Measurements from ENCODE around the gene SPAG16.

The SPAG16 gene

DNA sequence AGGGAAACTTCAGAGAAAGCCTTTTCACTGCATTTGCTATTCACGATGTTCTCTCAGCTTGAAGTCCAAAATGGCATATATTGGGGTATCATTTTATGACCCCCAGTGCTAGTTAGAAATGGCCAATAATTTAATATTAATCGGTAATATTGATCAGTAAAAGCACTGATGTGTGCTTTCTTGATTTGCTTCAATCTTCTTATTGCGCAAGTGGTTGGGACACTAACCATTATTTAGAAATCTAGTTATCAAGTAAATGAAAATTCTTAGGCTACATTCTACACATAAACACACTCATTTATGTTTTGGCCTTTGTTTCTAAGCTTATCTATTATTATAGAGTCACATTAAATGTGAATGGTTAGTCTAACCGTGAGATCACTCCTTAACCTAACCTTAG is 1076.9 kb downstream of the SPAG16 start:
- H3K4me3 ChIP-seq (ENCODE audit: low read depth, low read length): no peak overlapping the region
- TF ChIP-seq, protein P1, sequence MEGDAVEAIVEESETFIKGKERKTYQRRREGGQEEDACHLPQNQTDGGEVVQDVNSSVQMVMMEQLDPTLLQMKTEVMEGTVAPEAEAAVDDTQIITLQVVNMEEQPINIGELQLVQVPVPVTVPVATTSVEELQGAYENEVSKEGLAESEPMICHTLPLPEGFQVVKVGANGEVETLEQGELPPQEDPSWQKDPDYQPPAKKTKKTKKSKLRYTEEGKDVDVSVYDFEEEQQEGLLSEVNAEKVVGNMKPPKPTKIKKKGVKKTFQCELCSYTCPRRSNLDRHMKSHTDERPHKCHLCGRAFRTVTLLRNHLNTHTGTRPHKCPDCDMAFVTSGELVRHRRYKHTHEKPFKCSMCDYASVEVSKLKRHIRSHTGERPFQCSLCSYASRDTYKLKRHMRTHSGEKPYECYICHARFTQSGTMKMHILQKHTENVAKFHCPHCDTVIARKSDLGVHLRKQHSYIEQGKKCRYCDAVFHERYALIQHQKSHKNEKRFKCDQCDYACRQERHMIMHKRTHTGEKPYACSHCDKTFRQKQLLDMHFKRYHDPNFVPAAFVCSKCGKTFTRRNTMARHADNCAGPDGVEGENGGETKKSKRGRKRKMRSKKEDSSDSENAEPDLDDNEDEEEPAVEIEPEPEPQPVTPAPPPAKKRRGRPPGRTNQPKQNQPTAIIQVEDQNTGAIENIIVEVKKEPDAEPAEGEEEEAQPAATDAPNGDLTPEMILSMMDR (IDR thresholded peaks at IDR 0.05; ENCODE audit: low read depth, low read length, missing control alignments): no peak
- no peak for DNase-seq (ENCODE audit: low read depth)

- TF ChIP-seq, protein P1 (IDR thresholded peaks at IDR 0.05; ENCODE audit: low read depth, low read length, missing control alignments): no peak
- no peak for DNase-seq (ENCODE audit: low read depth)
- H3K4me3 ChIP-seq (ENCODE audit: low read depth, low read length): no peak overlapping the region
Observed at GRCh38 chr2:214365549-214365948, 1081.3 kb downstream of the SPAG16 start.

GRCh38 chr2:214367171-214367570 is 1082.9 kb downstream of the SPAG16 start:
- H3K4me3 ChIP-seq (ENCODE audit: low read depth, low read length): no peak overlapping the region
- DNase-seq (ENCODE audit: low read depth): no peak
- TF ChIP-seq, protein P1 (IDR thresholded peaks at IDR 0.05; ENCODE audit: low read depth, low read length, missing control alignments): no peak

GRCh38 chr2:214376618-214377285 is 1092.5 kb downstream of the SPAG16 start:
- TF ChIP-seq, protein P1 (IDR thresholded peaks at IDR 0.05; ENCODE audit: low read depth, low read length, missing control alignments): no peak
- H3K4me3 ChIP-seq (ENCODE audit: low read depth, low read length): no peak overlapping the region
- DNase-seq (ENCODE audit: low read depth): no peak

GRCh38 chr2:214377286-214377624 is 1093.0 kb downstream of the SPAG16 start:
- no peak overlapping the region for H3K4me3 ChIP-seq (ENCODE audit: low read depth, low read length)
- TF ChIP-seq, protein P1 (IDR thresholded peaks at IDR 0.05; ENCODE audit: low read depth, low read length, missing control alignments): no peak
- no peak for DNase-seq (ENCODE audit: low read depth)

GRCh38 chr2:214378455-214379103 is 1094.3 kb downstream of the SPAG16 start:
- DNase-seq (ENCODE audit: low read depth): no peak
- TF ChIP-seq, protein P1 (IDR thresholded peaks at IDR 0.05; ENCODE audit: low read depth, low read length, missing control alignments): no peak
- no peak overlapping the region for H3K4me3 ChIP-seq (ENCODE audit: low read depth, low read length)

- H3K4me3 ChIP-seq (ENCODE audit: low read depth, low read length): no peak overlapping the region
- no peak for DNase-seq (ENCODE audit: low read depth)
- TF ChIP-seq, protein P1 (IDR thresholded peaks at IDR 0.05; ENCODE audit: low read depth, low read length, missing control alignments): no peak
Observed at GRCh38 chr2:214379227-214379626, 1095.0 kb downstream of the SPAG16 start.
